DMS 273 (cell line): ENCODE results near the gene SULF2.
A peak's percentile ranks its signal among the peaks of the same experiment; 100 is the strongest.

ENCODE experiments used
- DNase-seq: peaks from one replicate; lab custom pipeline; 2025; ENCODE audit not compliant: unreplicated experiment; lab: John Stamatoyannopoulos, UW

SULF2 gene

GRCh38 chr20:47687095-47687987, 97.9 kb downstream of the SULF2 start:
- no peak for DNase-seq

DNA sequence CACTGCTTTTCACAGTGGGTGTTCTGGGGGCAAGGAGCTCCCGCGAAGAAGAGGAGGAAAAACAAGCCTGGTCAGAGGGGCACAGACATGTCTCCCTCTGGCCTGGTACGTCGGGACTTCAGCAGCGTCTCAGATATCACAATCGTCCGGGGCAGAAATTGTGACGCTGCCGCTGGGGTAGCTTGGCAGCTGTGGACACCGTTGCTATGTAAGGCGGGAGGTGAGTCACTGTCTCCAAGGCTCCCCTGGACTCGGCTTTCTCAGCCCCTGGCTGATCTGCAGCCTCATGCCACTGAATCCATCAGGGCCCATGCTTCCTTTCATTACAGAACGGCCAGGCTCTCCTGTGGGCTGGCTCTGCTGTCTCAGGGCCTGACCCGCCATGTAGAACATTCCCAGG, 98.7 kb downstream of the SULF2 start:
- DNase-seq: no peak

DNA sequence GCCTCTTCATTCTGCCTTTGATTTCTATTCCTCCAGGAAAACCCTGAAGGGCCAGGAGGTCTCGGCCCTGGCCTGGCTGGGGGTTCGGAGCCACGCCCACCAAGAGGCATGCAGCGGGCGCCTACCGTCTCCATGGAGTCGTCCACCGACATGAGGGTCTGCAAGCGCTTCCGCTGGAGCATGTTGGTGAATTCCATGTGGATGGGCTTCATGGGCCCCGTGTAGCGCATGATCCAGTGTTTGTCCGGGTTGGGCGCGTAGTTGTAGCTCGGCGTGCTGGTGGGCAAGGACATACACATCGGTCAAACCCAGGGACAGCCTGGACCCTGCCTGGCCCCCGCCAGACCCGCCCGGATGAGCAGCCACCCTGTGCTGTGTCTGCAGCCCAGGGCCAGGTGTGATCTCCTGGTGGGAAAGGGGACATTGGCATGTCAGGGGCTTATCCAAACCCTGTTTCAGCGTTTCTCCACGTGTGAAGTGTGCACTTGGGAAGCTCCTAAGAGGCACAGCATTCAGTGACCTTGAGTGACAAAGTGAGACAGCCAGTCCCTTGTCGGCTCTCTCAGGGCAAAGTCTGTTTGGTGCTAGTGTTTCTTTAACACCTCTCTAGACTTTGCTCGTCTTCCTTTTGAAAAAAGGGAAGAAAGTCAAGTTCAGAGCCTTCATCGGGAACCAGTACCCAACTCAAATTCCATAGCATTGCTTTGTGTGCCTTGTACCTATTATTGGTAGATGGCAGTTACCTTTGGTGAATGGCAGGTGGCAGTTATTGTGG, 100.8 kb downstream of the SULF2 start:
- DNase-seq: no peak

DNA sequence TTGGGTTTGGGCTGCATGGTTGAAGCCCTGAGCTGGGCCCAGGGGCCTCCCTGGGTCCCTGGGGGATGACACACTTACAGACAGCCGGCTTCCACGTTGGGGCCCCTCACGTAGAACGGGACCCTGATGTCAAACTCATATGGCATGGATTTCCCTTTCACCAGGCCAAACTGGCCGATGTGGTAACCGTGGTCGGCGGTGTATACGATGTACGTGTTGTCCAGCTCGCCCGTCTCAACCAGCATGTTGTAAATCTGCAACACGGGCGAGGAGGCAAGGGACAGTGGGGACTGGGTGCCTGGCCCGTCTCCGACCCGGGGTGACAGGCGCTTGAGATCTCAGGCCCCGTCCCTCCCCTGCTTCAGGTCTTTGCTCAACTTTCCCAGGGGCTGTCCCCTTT, 102.4 kb downstream of the SULF2 start:
- no peak for DNase-seq

GRCh38 chr20:47682028-47682783, 103.1 kb downstream of the SULF2 start:
- DNase-seq: no peak

- no peak for DNase-seq
These were observed 104.3 kb downstream of the SULF2 start for GRCh38 chr20:47680804-47681529.

- DNase-seq: no peak
These were observed 105.8 kb downstream of the SULF2 start for GRCh38 chr20:47679462-47679861.

GRCh38 chr20:47678536-47678935, 106.7 kb downstream of the SULF2 start:
- no peak for DNase-seq

DNA sequence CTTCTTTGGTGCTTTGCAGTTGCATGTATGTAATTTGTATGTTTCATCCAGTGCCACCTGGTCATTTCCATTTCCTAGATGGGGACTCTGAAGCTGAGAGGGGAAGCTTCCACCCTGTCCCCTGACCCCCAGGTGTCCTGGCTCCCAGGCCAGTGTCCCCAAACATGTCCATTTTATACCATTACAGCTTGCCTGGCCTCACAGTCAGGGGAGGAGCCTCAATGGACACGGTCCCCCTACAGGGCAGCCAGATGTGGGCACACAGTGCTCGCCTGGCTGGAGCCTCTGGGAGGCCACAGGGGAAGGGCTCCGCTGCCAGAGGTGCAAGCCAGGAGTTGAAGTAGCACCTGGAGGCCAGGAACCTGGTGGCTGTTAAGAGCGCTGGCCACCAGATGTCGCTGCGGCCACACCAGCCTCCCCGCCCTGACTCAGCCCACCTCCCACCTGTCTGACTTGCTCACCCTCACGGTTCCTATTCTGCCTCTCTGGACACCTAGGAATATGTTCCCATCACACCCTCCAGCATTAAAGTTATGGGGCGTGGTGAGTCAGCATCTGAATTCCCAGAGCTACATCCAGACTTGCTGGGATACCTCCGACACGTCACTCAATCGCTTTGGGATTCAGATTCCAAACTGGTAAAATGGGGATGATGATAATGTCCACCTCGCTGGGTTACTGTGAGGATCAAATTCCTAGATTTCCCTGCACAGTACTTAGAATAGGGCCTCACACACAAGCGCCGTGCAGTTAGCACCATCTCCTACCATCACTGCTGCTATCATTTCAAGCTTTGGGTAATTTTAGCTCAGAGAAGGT, 107.4 kb downstream of the SULF2 start:
- DNase-seq: peak; percentile 72

DNA sequence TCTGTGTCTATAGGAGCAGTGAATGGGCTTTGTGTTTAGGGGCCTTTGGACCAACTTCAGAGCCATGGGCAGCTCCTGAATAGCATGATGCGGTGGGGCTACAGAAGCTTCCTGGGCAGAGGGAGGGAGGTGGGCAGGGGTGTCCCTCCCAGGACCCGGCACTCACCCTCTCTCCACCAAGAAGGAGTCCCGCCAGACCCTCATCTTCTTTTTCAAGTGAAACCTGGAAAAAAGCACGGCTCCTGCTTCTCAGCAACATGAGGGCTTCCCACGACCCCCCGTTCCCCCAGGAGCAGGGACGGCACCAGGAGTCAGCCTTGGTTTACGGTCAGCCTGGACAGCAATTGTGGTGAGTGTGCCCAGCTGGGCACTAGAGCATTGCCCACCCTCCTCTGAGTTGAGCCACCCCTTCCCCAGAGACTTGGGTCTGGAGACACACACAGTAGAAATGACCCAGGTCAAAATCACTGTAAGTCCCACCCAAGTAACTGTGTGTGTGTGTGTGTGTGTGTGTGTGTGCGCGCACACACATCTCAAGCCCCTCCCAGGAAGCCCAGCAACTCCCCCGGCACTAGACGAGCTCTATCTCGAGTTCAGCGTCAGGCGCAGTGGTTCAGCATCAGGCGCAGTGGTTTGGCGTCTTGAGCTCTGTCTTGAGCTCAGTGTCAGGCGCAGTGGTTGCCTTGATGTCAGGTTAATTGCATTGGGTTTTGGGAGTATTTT, 108.2 kb downstream of the SULF2 start:
- DNase-seq: no peak

GRCh38 chr20:47676219-47676721, 109.0 kb downstream of the SULF2 start:
- no peak for DNase-seq

- no peak for DNase-seq
These were observed 109.8 kb downstream of the SULF2 start for GRCh38 chr20:47675190-47676142.

DNA sequence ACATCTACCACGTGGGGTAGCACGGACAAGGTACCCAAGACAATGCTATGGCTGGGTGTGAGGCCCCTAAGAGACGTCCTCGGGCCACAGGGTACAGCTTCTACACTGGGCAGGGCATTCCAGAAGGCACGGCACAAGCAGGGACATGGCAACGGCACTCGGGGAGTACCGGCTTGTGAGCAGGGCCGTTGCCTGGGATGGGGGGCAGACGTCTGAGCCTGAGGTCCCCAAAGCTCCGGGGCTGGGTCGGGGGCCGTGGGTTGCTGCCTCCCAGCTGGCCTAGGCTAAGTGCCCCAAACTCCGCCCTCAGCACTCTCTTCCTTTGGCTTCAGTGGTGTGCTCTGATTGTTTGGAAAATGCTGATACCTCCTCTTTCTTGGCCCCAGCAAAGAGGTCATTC, 110.6 kb downstream of the SULF2 start:
- no peak for DNase-seq

DNA sequence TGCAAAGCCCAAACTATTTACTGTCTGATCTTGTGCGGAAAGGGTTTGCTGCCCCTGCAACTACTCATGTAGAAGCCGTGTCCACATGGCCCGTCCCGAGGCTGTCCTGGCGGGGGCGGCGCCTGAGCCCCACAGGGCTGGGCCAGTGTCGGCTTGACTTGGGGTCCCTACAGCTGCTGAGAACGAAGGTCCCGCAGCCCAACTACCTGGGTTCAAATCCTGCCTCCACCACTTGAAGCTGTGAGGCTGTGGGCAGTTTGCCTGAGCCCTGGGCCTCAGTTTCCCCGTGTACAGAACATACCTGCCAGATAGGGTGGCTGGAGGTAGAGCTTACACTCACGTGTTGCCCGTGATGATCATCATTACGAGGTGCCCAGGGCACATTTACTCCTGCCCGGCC, 111.1 kb downstream of the SULF2 start:
- no peak for DNase-seq

DNA sequence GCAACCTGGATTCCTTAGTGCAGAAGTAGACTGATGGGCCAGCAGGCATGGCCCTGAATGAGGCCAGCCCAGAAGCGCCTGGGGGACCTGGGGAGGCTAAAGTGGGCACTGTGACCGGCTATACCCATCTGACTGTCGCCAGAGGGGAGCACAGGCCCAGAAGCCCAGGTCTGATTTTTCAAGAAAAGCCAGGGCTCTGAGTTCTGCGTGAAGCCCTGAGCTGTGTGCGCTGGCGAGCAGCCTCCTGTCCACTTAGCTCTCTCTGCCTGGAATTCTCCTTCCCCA, 111.7 kb downstream of the SULF2 start:
- DNase-seq: no peak

- no peak for DNase-seq
These were observed 112.2 kb downstream of the SULF2 start for GRCh38 chr20:47672886-47673670.

DNA sequence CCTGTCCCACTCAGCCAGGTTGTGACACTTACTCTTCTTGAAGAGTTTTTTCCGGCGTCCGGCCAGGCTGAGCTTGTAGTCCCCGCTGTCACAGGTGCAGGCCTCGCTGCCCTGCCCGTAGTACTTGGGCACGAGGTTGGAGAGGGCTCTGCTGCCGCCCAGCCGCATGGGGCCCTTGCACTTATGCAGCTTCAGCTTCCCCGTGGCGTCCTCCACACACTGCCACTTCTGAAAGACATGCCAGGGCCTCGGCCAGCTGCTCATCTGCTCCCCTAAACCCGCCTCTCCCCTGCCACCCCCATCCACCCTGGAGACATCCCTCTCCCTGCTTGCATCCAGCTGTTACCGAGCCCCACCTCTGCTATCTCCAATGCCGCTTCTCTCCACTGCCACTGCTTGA, 113.1 kb downstream of the SULF2 start:
- DNase-seq: no peak
